GM23338 (cell line): ENCODE measurements around the gene TFPT. TPM values are rescaled to one million over a fixed set of nuclear protein-coding genes. Genes with fewer than 3 reads are reported as not detected.

Source experiments
- CREB1 ChIP-seq: fragments of 250-450 bp; sonication (Bioruptor Pico); IDR thresholded peaks from 2 replicates; pipeline ENCODE4 v1.5.0; 2020; ENCODE audit warnings: low read depth, mild to moderate bottlenecking, moderate library complexity
- EZH2 ChIP-seq: fragments of 200-600 bp; sonication (generic); IDR thresholded peaks from one replicate; pipeline ENCODE4 v1.8.0; 2017; ENCODE audit warnings: antibody characterized with exemption, mild to moderate bottlenecking, low read depth; ENCODE audit not compliant: unreplicated experiment
- EZH2phosphoT487 ChIP-seq: fragments of 200-600 bp; sonication (generic); IDR thresholded peaks from one replicate; pipeline ENCODE4 v1.8.1; 2018; ENCODE audit warnings: antibody characterized with exemption; ENCODE audit not compliant: unreplicated experiment
- JUNB ChIP-seq: IDR thresholded peaks from one replicate; pipeline ENCODE4 v1.6.1; 2016; ENCODE audit warnings: antibody characterized with exemption; ENCODE audit not compliant: unreplicated experiment
- NANOG ChIP-seq: IDR thresholded peaks from 2 replicates; pipeline ENCODE4 v1.6.1; 2016; ENCODE audit warnings: antibody characterized with exemption, borderline replicate concordance
- POLR2AphosphoS5 ChIP-seq: IDR thresholded peaks from 2 replicates; pipeline ENCODE4 v1.6.1; 2016; ENCODE audit warnings: antibody characterized with exemption, low read depth
- REST ChIP-seq: IDR thresholded peaks from one replicate; pipeline ENCODE4 v1.6.1; 2018; ENCODE audit warnings: antibody characterized with exemption; ENCODE audit not compliant: unreplicated experiment
- STAT1 ChIP-seq: IDR thresholded peaks from one replicate; pipeline ENCODE4 v1.6.1; 2016; ENCODE audit warnings: antibody characterized with exemption; ENCODE audit not compliant: unreplicated experiment
- ZNF114 ChIP-seq: fragments of 250-450 bp; sonication (Bioruptor Pico); IDR thresholded peaks from 2 replicates; pipeline ENCODE4 v1.5.0; 2020; ENCODE audit warnings: mild to moderate bottlenecking, moderate library complexity
- ZNF331 ChIP-seq: fragments of 250-450 bp; sonication (Bioruptor Pico); IDR thresholded peaks from 2 replicates; pipeline ENCODE4 v1.5.0; 2020; ENCODE audit warnings: low read depth, mild to moderate bottlenecking, moderate library complexity
- ZNF462 ChIP-seq: fragments of 250-450 bp; sonication (Bioruptor Pico); IDR thresholded peaks from 2 replicates; pipeline ENCODE4 v1.5.0; 2020; ENCODE audit warnings: mild to moderate bottlenecking, moderate library complexity
- polyA plus RNA-seq: library from polyadenylated mRNA; unstranded; fragments of >200 nt; fragmentation: Nextera tagmentation; extraction: Ambion mirVana; gene quantifications from 2 replicates; pipeline ENCODE4 v1.2.1, GENCODE V29; 2016
- total RNA-seq: library from RNA; depleted of rRNA; stranded (reverse); fragments of >200 nt; shearing (Covaris generic); gene quantifications from 2 replicates; pipeline ENCODE4 v1.2.3, GENCODE V29; 2014

The TFPT gene
- total and polyA plus RNA-seq, 2 experiments from 2014 or later: 12.0 to 18.3 TPM

GRCh38 chr19:54147676-54148075 lies 32.2 kb upstream of the TFPT start (continued):
- TF ChIP-seq ZNF462 (no peak), ZNF114 (no peak), POLR2AphosphoS5 (no peak), REST (no peak), CREB1 (CRISPR knock-in tag) (no peak), EZH2phosphoT487 (no peak), STAT1 (no peak), JUNB (no peak), EZH2 (no peak), ZNF331 (CRISPR knock-in tag) (no peak), NANOG (no peak)
